GM18907 (cell line): ENCODE data around the gene LRAT.
A peak's percentile ranks its signal among the peaks of the same experiment; 100 is the strongest.
"Not testable (repeated sequence)": the region's sequence is repeated elsewhere in the genome, so short reads cannot be mapped to it uniquely, and the experiment has no call there.

Source experiments
- ATAC-seq: cut with Tn5 transposase; IDR thresholded peaks from one replicate; pipeline ENCODE4 v1.9.1; 2021; ENCODE audit warnings: mild to moderate bottlenecking, moderate library complexity; ENCODE audit not compliant: unreplicated experiment

Gene LRAT

DNA sequence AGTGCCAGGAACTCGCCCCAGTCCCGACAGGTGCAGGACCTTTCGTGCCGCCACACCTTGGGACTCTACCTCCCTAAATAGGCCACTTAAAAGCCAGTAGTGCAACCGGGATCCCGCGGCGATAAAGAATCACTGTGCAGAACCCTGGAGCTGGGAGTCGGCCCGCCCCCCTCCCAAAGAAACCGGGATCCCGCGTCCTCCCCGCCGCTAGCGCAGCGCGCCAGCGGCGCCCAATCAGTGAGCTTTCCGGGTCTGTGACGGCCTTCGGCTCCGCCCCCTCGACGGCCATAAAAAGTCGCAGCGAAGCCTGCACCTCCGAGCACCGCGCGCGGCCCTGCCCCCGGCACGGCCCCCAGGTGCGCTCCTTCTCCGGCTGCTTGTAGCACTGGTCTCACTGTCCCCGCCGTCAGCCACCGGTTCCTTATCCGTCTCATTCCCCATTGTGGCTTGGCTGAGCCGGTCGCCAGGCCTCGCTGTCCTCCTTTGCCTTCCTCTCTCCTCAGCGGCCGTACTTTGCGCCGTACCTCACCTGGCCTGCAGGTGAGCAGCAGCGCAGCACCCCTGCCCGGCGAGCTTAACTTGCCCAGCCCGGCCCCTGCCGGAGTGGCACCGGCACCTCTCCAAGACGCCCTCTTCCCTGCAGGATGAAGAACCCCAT, at the start of gene LRAT:
TSS of gene LRAT (plus strand) at position 318 of the 658 bp plus-strand sequence. CDS start at position 645, 327 bp downstream.
- peak; percentile 79 for ATAC-seq

DNA sequence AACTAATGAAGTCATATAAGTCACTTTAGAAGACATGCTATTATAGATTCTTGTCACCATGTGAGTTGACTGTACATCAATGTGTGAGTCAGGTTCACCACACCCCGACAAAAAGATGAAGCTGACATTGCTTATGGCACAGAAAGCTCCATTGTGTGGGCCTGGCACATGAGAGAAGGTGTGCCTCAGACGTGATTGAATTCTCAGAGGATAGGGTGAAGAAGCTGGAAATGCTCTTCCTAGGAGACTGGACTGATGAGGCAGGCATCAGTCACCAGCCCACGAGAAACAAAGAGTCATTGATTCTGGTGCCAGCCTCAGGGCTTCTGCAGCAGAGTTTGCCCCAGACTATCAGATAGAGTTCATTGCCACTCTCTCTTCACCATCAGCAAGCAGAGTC, 35.9 kb upstream of the LRAT start:
- ATAC-seq, result no peak

DNA sequence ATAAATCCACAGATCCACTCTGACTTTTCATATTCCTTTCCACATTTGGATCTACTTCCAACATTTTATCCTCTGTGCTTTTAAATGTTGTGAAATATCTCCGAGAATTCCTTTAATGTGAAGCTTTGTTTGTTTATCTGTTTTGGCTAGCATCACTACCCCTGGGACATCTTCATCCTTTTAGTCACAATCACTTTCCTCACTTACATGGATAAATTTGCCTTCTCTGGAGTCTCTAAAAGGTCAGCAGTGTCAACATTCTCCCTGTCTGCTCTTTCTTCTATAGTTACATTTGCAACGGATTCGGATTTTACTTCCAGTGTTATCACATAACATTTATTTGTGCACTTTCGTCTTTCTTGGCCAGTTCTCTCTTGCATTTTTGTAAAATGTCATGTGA, 34.2 kb upstream of the LRAT start:
- ATAC-seq, result no peak

DNA sequence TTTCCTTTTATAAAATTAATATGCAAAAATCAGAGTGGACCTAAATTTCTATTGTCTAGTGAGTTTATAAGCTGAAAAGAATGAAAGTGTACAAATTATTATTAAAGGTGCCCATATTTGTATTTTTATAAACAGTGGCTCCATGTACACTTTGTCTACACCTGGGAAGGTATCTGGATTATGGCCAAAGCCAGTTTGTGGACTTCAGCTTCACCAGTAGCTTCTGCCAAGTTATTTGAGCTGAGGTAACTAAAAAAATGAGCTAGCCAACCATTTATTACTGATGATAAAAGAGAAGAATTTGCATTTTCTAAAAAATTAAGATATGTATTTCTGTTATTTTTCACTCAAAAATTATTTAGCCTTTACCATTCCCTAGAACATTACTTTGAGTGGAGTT, 32.3 kb upstream of the LRAT start:
- no peak for ATAC-seq

DNA sequence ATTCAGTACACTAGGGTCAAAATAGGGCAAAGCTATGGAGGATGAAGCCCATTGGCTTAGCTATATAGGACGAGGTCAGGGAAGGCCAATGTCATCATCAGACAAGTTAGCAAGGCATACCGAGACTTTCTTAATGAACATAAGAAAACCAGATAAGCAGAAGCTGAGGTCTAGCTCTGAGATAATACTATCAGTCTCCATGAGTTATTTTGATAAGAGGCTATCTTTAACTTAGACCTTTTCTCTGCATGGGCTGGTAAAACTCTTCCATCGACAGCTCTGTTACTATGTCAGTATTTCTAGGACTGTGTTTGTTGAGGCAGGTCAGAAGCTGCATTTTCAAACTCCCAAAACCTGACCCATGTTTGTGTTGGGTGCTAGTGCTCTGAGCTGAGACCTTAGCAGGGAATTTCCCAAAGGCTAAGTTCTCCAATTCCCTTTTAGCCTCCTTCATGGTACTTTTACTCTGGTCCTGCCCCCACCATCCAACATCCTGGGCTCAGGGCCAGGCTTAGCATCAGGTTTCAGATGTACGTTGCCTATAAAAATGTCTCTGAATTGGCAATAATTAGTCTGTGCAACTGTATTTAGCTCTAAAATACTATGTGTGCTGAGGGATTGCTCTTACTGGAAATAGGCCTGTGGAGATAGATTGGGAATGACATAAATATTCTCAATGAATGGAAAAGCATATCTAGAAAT, 29.3 kb upstream of the LRAT start:
- ATAC-seq, result no peak

DNA sequence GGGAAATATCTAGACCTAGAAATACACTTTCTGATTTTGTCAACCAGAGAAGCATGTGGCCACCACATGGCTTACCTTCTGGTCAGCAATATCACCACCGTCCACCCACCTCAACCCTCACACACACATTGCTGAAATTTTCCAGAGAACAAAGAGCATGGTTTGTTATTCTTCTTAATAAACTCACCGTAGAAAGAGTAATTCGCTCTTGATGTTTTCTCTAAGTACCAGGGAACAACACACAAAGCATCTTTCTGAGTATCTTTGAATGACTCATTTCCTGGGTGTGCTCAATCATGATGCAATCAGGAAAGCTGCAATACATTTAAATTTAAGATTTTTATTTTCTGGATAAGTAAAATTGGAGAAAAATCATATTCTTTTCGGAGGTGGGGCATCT, 24.7 kb upstream of the LRAT start:
- ATAC-seq, result no peak

DNA sequence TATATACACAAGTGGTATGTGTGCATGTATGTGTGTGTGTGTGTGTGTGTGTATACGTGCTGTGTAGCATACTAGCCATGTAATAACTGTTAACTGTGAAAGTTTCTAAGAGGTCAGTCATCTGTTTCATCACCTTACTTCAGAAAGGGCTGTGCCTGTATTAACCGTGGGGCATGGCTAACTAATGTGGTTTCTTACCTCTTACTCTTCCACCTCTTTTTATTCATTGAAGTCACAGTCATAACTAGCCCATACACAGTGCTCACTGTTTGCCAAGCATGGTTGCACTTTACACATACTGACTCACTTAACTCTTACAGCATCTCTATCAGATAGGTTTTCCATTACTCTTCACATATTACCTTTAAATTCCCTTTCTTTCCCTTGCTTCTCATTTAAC, 23.7 kb upstream of the LRAT start:
- ATAC-seq, result peak; percentile 89

DNA sequence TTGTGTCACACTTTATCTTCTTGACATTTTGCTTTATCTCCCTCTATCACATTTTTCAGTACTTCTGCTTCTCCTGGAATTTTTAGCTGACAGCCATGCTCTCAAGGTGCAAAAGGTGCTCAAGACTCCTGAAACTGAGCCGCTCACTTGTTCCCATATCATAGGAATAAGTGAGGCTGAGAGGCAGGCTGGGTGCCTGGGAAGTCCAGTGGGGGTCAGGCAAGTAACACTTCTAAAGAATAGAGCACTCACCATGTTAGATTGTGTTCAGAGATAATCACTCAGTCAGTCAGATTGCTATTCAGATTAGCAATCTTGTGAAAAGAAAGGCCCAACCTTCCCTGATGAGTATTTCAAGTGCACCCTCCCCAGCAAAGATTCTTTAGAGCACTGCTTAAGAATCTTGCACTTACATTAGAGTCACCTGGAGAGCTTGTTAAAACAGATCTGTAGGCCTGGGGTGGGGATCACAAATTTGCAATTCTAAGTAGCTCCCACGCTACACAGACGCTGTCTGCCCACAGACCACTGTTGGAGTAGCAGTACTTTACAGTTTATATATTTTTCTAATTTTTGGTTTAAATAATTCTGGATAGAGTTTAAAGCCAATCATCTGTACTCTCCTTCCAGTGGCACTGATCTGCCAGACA, 23.1 kb upstream of the LRAT start:
- ATAC-seq, result no peak

DNA sequence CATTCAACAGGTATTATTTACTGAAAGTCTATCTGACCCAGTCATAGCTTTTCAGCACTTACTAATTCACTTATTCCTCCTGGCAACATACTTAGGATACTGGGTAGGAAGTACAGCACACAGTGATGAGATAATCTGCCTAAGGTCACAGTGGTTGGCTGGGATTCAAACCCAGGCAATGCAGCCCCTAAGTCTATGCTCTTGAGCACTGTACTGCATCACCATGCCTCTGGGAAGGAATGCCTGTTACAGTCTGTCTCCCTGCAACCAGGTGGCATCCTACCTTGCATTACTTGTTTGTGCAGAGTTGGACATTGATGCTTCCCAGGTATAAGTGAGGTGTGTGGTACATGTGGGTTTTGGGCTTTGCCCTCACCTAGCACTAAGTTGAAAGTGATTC, 21.5 kb upstream of the LRAT start:
- ATAC-seq, result no peak

DNA sequence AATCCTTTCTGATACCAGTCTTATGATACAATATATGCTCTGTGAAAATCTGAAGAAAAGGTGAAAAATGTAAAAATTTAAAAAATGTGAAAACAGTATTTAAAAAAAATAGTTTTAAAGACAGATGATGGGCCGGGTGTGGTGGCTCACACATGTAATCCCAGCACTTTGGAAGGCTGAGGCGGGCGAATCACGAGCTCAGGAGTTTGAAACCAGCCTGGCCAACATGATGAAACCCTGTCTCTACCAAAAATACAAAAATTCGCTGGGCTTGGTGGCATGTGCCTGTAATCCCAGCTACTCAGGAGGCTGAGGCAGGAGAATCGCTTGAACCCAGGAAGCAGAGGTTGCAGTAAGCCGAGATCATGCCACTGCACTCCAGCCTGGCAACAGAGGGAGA, 20.2 kb upstream of the LRAT start:
- not testable (repeated sequence) for ATAC-seq

DNA sequence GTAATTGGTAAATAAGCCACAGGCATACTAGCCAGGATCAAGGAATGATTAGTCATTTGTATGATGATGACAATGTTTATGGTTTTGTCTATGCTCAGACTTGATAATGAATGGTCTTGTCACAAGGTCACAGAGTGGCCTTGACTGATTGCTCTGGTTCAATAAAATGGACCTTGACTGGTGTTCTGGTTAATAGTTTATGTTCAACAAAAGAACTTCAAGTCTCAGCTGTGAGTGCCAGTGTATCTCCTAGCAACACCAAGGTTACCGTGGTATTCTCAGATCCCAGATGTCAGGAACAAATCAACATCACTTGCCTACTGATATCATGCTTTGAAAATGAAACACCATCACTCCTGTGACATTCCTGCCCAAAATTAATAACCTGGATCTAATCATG, 16.3 kb upstream of the LRAT start:
- ATAC-seq, result no peak

DNA sequence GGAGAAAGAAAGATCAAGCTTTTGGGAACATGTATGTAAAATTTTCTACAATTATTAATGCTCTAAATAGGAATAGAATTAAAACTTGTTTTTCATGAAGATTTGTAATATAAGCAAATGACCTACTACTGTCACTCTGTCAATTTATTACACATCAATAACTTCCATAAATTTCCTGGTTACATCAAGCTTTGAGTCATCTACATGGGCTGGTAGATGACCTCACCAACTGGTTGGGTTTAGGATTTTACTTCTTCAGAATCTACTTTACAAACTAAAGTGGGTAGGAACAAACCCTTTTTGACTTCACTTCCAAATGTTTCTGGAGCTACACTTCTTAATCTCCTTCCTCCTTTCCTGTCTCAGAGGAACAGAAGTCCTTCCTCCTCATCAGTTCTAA, 12.0 kb upstream of the LRAT start:
- no peak for ATAC-seq

DNA sequence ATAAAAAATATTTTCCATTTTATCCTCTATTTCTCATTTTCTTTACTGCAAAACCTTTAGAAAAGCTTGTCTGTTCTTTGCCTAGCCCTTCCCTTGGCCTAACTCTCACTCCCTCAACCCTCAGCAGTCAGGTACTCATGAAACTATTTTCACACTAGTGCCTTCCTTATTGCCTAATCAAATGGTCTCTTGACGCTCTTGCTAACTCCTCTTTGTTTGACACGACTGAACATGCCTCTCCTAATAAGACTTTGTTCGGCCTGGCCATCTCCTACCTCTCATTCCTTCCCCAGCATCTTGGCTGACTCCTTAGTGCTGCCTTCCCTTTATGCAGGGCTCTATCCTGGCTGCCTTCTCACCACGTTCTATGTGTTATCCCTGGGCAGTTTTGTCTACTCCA, 11.1 kb upstream of the LRAT start:
- no peak for ATAC-seq

DNA sequence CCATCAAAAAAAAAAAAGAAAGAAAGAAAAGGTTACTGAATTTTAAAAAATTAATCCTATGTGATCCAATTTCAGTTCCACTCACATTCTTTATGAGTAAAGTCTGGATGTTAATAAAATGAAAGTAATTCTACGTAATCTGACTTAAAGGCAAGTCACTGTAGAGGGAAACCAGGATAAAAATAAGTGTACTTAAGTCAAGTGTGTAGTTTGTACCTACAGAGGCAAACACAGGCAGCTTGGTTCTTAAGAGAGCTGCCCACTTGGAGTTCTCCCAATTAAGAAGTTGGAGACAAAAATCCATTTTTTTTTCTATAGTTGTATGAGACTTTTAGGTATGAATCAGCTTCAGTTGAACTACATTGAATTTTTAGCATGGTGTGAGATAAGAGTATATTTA, 7.0 kb upstream of the LRAT start:
- ATAC-seq, result no peak

DNA sequence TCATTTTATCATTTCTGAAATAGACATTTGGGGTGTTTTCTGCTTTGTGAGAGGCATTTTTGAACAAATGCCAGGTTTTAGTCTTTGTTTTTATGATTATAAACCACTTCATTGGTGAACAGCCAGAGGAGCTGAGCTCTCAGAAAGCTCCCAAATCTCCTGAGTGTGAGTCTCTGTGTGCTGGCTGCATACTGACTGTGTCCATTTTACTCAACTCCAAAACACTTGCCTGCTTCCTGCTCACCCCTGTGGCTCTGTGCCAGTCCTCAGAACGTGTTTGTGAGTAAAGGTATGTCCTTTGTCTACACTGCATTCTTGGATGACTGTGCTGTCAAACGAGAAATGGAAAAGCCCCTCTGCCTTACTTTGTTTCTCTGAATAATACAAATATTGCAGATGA, 5.4 kb upstream of the LRAT start:
- no peak for ATAC-seq

DNA sequence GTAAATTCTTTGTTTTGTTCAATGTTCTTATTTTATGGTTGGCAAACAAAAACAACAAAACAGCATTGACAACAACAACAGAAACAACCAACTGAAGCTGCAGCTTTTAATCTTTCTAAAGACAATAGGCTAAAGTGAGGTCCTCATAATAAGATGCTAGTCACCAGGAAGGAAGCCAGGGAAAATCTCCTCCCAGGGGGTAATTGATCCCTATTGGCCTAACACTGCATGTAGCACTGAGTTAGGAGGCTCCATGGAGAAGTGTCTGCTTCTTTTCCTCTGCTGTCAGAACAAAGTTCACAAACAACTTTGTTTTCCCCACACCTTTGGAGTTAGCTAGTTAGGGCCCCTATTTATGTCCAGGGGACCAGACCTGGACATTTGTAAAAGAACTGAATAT, 4.7 kb upstream of the LRAT start:
- no peak for ATAC-seq

DNA sequence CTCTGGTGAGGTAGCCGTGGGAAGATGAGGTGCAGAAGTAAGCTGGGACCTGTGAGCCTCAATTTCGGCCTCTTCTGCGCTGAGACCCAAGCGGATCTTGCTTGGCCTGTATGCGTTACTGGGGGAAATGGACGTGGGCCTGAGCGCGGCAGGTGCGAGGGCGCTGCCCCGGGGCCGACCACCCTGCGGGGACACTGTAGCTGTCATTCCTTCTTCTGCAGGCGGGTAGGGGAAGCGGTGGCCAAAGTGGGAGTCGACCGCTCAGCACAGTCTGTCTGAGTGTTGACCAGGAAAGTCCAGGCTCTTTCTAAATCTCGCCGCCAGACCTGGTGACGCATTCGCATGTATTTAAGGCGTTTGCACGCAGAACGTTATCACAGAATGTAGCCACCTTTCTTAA, 3.3 kb upstream of the LRAT start:
- no peak for ATAC-seq

DNA sequence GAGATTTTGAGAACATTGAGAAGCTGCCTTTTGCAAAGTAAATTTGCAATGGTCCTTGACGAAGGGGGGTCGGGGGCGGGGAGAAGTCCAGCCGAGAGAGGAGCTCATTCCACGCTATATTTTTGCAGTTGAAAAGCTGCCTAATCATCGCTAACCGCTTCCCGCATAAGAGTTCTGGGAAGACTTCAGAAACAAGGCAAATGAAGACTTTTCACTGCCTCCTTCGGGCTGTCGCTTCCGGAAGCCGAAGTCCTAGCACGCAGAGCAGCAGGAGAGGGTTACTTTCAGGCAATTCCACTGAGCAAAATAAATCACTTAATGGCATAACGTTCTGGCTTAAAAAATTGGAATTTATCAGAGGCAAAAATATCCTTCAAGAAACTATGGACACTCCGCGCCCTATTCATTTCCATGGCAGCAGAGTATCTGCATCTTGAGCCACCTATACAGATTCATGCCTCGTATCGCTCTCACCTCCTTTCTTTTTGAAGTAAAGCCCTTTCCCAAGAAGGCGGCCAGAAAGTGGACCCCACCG, 2.6 kb upstream of the LRAT start:
- no peak for ATAC-seq

DNA sequence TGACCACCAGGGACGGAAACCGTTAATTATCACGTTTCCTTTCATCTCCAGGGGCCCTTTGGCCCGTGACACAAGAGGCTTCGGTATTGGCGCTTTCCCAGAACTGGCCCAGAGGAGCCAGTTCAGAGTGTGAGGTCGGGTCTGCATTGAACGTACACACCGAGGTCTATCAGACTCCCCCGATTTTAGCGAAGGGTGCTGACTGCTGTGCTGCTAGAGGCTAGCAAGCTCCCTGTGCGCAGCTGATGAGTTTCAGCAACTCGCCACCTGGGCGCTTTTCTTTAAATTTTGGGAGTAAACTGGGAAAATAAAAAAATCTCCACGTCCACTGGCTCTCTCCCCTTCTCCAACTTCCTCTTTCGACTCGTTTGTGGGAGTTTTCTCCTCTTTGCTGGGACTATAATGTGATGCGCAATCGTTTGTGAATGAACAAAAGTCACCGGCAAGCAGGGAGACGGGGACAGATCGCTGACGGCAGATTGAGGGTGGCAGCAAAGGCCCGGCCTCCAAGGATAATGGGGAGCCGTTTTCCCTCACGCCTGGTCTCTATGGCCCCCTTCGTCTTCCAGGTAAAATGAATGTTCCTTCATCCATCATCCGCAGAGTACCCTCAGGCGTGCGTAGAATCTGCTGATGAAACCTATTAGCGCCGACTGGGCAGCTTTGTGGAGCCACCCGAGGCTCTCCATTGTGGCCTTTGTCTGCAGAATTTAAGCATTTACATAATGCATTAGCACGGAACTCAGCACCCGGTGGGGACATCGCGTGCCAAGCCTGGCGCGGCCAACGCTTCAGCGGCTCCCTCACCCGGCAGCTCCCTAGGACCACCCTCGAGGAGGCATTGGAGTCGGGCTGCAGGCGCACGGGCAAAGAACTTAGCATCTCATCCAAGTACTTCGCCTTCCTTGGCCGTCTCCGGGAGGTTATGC, 1.6 kb upstream of the LRAT start:
- ATAC-seq, result no peak

DNA sequence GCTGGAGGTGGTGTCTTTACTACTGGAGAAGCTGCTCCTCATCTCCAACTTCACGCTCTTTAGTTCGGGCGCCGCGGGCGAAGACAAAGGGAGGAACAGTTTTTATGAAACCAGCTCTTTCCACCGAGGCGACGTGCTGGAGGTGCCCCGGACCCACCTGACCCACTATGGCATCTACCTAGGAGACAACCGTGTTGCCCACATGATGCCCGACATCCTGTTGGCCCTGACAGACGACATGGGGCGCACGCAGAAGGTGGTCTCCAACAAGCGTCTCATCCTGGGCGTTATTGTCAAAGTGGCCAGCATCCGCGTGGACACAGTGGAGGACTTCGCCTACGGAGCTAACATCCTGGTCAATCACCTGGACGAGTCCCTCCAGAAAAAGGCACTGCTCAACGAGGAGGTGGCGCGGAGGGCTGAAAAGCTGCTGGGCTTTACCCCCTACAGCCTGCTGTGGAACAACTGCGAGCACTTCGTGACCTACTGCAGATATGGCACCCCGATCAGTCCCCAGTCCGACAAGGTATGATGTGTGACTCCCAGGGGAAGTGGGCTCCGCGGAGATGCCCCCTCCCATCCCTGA, 634 bp downstream of the LRAT start:
- ATAC-seq, result no peak

DNA sequence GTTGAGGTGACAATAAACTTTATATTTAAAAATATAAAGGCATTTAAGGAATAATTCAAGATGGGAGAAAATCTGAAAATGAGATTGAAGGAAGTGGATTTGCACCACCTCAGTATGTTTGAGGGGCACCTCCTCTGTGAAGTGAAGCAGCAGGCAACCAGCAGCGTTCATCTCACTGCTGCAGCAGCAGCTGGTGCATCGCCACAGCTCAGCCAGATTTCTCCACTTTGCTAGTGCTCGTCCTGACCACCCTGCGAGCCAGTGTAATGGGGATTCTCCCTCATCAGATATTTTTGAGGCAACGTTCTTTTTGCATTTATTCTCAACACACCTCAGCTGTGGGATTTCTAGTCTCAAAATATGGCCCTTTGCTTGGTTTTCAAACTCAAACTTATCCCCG, 13.9 kb downstream of the LRAT start:
- no peak for ATAC-seq
